HCT116 (cell line): Measurements from ENCODE around the gene TIMM44. TPM values are rescaled to one million over a fixed set of nuclear protein-coding genes. Genes with fewer than 3 reads are reported as not detected.
"Not testable (repeated sequence)": the region's sequence is repeated elsewhere in the genome, so short reads cannot be mapped to it uniquely, and the experiment has no call there.

ENCODE experiments used
- ATAC-seq: fragments of 200-7000 bp; cut with Tn5 transposase; 2 replicates; pipeline ENCODE4 v1.9.1; 2020; ENCODE audit warnings: mild to moderate bottlenecking, moderate library complexity
- BruUV-seq: library from RNA; stranded (reverse); fragments of 400-500 nt; replicated peaks from 2 replicates; lab custom pipeline; 2021; lab: Mats Ljungman, UMichigan
- CTCF ChIA-PET: fragments of 300-600 bp; sonication (Branson Sonifier 250); formaldehyde crosslinking; loops from one replicate; lab custom pipeline; 2021; ENCODE audit warnings: antibody characterized with exemption; lab: Charles Lee
- POLR2A ChIA-PET: fragments of 300-600, 350-600 bp; sonication (Branson Sonifier 250); formaldehyde crosslinking; loops from one replicate; lab custom pipeline; 2021; ENCODE audit warnings: antibody characterized with exemption; lab: Charles Lee
- RAD21 ChIA-PET, 2 experiments: fragments of 300-600 bp; sonication (Branson Sonifier 250); formaldehyde crosslinking; loops; one replicate each; lab custom pipeline; 2023; ENCODE audit warnings: low total read pairs in 2 of 2; ENCODE audit not compliant: uncharacterized antibody in 2 of 2, unreplicated experiment in 2 of 2, low non-redundant PET in 1 of 2; lab: Charles Lee
- DNase-seq: peaks from one replicate; pipeline ENCODE4 v3.0.0-alpha.2; 2010; ENCODE audit warnings: low read depth, low spot score
- H2AFZ ChIP-seq: fragments of 200-600 bp; shearing (Covaris generic), sonication (generic); 2 replicates; pipeline ENCODE4 v1.6.1; 2017; ENCODE audit warnings: low read depth, mixed run types, mixed read lengths, antibody characterized with exemption, low read length; ENCODE audit not compliant: poor library complexity, severe bottlenecking
- H3K27ac ChIP-seq: 2 replicates; pipeline ENCODE4 v1.5.1; 2012; ENCODE audit warnings: low read depth, low read length
- H3K27me3 ChIP-seq: fragments of 200-600 bp; sonication (generic); 2 replicates; pipeline ENCODE4 v1.6.1; 2016; ENCODE audit warnings: mixed run types, low read length, mixed read lengths; ENCODE audit not compliant: insufficient read depth
- H3K36me3 ChIP-seq, 2 experiments: fragments of 200-500 bp in 1 of 2; fragments of 200-600 bp in 1 of 2; sonication (Bioruptor generic) in 1 of 2; sonication (generic) in 1 of 2; 2 replicates each; pipeline versions ENCODE4 v1.5.1 to v1.6.1; 2014 to 2016; ENCODE audit warnings: low read length in 2 of 2, inconsistent platforms in 1 of 2, mixed read lengths in 1 of 2, mixed run types in 1 of 2; ENCODE audit not compliant: insufficient read depth in 2 of 2, control insufficient read depth in 1 of 2
- H3K4me1 ChIP-seq, 2 experiments: fragments of 200-600 bp in 1 of 2; sonication (generic) in 1 of 2; 2 replicates each; pipeline versions ENCODE4 v1.5.1 to v1.6.1; 2012 to 2017; ENCODE audit warnings: low read length in 2 of 2, inconsistent platforms in 1 of 2, mild to moderate bottlenecking in 1 of 2, mixed read lengths in 1 of 2, mixed run types in 1 of 2, moderate library complexity in 1 of 2; ENCODE audit not compliant: insufficient read depth in 2 of 2, control insufficient read depth in 1 of 2
- H3K4me2 ChIP-seq: fragments of 200-600 bp; sonication (generic); 2 replicates; pipeline ENCODE4 v1.6.1; 2017; ENCODE audit warnings: mixed run types, low read length, mixed read lengths
- H3K4me3 ChIP-seq, 2 experiments: fragments of 200-600 bp in 1 of 2; sonication (generic) in 1 of 2; replicated peaks in 1 of 2; 2 replicates each; pipeline ENCODE4 v1.5.1; 2011 to 2016; ENCODE audit warnings: low read length in 2 of 2, control low read depth in 1 of 2, low read depth in 1 of 2, mild to moderate bottlenecking in 1 of 2, mixed read lengths in 1 of 2, mixed run types in 1 of 2
- H3K79me2 ChIP-seq: fragments of 200-600 bp; sonication (generic); 2 replicates; pipeline ENCODE4 v1.6.1; 2017; ENCODE audit warnings: mild to moderate bottlenecking, mixed run types, low read length, moderate library complexity, mixed read lengths; ENCODE audit not compliant: insufficient read depth
- H3K9ac ChIP-seq: fragments of 200-600 bp; sonication (generic); 2 replicates; pipeline ENCODE4 v1.6.1; 2016; ENCODE audit warnings: low read length, mixed read lengths
- H3K9me2 ChIP-seq: fragments of 200-600 bp; sonication (generic), shearing (Covaris generic); 2 replicates; pipeline ENCODE4 v1.6.1; 2017; ENCODE audit warnings: mixed run types, mild to moderate bottlenecking, moderate library complexity; ENCODE audit not compliant: insufficient read depth
- H3K9me3 ChIP-seq, 2 experiments: fragments of 200-500 bp in 1 of 2; fragments of 200-600 bp in 1 of 2; sonication (Bioruptor generic) in 1 of 2; sonication (generic) in 1 of 2; 2 replicates each; pipeline ENCODE4 v1.6.1; 2014 to 2017; ENCODE audit warnings: low read length in 2 of 2, mixed read lengths in 2 of 2, inconsistent platforms in 1 of 2, low read depth in 1 of 2, mild to moderate bottlenecking in 1 of 2, mixed run types in 1 of 2, moderate library complexity in 1 of 2; ENCODE audit not compliant: control insufficient read depth in 1 of 2, insufficient read depth in 1 of 2
- H4K20me1 ChIP-seq: fragments of 200-600 bp; sonication (generic), shearing (Covaris generic); 2 replicates; pipeline ENCODE4 v1.6.1; 2017; ENCODE audit warnings: mixed run types, mild to moderate bottlenecking, moderate library complexity; ENCODE audit not compliant: insufficient read depth
- EGR1 ChIP-seq: IDR thresholded peaks from 2 replicates; pipeline ENCODE4 v1.6.1; 2012; ENCODE audit warnings: low read depth
- EZH2 ChIP-seq: fragments of 200-600 bp; sonication (generic); IDR thresholded peaks from 2 replicates; pipeline ENCODE4 v1.6.1; 2017; ENCODE audit warnings: antibody characterized with exemption, mixed run types
- FOSL1 ChIP-seq: IDR thresholded peaks from 2 replicates; pipeline ENCODE4 v1.6.1; 2012; ENCODE audit warnings: low read depth
- JUND ChIP-seq: IDR thresholded peaks from 2 replicates; pipeline ENCODE4 v1.6.1; 2012
- MAX ChIP-seq: IDR thresholded peaks from 2 replicates; pipeline ENCODE4 v1.6.1; 2012
- POLR2A ChIP-seq: IDR thresholded peaks from 2 replicates; pipeline ENCODE4 v1.7.0; 2011; ENCODE audit warnings: borderline replicate concordance; ENCODE audit not compliant: insufficient read depth, insufficient read length; ENCODE audit errors: extremely low read depth
- POLR2AphosphoS5 ChIP-seq: IDR thresholded peaks from 2 replicates; pipeline ENCODE4 v1.6.1; 2011; ENCODE audit warnings: mild to moderate bottlenecking, low read depth, low read length, moderate library complexity
- RAD21 ChIP-seq: IDR thresholded peaks from 2 replicates; pipeline ENCODE4 v1.6.1; 2012; ENCODE audit warnings: low read depth, mild to moderate bottlenecking
- SP1 ChIP-seq: IDR thresholded peaks from 2 replicates; pipeline ENCODE4 v1.6.1; 2012; ENCODE audit warnings: low read depth
- SRF ChIP-seq: IDR thresholded peaks from 2 replicates; pipeline ENCODE4 v1.6.1; 2012; ENCODE audit warnings: low read depth
- YY1 ChIP-seq: IDR thresholded peaks from 2 replicates; pipeline ENCODE4 v1.6.1; 2011; ENCODE audit warnings: low read length, low read depth, moderate library complexity, mild to moderate bottlenecking; ENCODE audit not compliant: insufficient replicate concordance; ENCODE audit errors: extremely low read depth
- ZFX ChIP-seq: fragments of 450-650 bp; IDR thresholded peaks from 2 replicates; pipeline ENCODE4 v1.6.1; 2017
- intact Hi-C: fragments of 100-400 bp; cut with micrococcal nuclease; formaldehyde crosslinking; loops from 2 replicates; pipeline ENCODE4 v1.10.0; 2022
- total RNA-seq: library from RNA; stranded (reverse); gene quantifications from one replicate; pipeline ENCODE4 v1.2.1, GENCODE V29; 2021; ENCODE audit not compliant: unreplicated experiment

TIMM44 gene
- total RNA-seq, 1 experiment from 2014 or later: 136 TPM

GRCh38 chr19:7919610-7920518 is 23.6 kb downstream of the TIMM44 start, which contains the start of gene SNAPC2 (continued):
- TF ChIP-seq MAX (peak; percentile 77; the same call in 1 of the 2 replicates), POLR2AphosphoS5 (peak; percentile 62), POLR2A (no peak), SRF (no peak), EZH2 (no peak), EGR1 (peak; percentile 93), SP1 (peak; percentile 88)

DNA sequence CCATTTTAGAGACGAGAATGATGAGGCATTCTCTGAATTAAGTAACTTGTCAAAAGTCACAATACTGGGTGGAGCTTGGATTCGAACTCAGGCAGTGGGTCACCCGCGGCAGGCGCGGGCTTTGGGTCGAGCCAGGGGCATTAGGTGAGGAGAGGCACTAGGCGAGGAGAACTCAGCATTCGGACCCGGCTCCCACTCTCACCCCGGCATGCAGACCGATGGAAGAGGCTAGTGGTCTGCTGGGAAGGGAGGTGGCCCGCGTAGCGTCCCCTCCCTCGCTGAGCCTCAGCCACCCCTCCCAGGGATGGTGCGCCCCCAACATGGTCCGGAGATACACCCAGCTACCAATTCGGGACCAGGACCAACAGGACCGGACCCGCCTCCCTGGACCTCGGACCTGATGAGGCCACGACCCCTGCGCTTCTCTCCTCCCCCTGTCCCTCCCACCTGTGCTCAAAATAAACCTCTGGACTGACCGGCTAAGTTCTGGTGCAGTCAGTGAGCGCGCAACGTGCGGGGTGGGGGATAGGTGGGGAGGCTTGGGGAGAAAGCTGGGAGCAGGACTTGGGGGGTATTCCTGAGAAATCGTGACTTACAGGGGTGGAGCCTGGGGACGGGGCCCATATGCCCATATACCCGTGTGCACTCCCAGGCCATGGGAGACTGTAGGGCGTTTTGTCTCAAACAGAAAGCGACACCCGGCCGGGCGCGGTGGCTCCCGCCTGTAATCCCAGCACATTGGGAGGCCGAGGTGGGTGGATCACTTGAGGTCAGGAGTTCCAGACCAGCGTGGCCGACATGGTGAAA is 24.6 kb downstream of the TIMM44 start:
- Histone ChIP-seq H3K4me1 (peaks cover 21 to 57% of the 10 kb centered on the region in 2 experiments; a peak in 3 of 4 replicates), H3K9me2 (no peaks in the 10 kb centered on the region), H3K4me3 (peak overlapping the region; percentile 66 to 74), H3K4me2 (peak overlapping the region; percentile 91), H2AFZ (no peak overlapping the region), H3K9me3 (no peaks in the 10 kb centered on the region), H4K20me1 (no peaks in the 10 kb centered on the region), H3K9ac (peak overlapping the region; percentile 89), H3K27me3 (no peaks in the 10 kb centered on the region), H3K79me2 (peaks cover 10% of the 10 kb centered on the region; the same call in 1 of the 2 replicates), H3K27ac (peak overlapping the region; percentile 89), H3K36me3 (peaks cover 0 to 12% of the 10 kb centered on the region in 2 experiments; a peak in 3 of 4 replicates)
- TF ChIP-seq JUND: no peak
- no peak for TF ChIP-seq MAX
- no peak for TF ChIP-seq YY1
- TF ChIP-seq ZFX: no peak
- no peak for TF ChIP-seq FOSL1
- TF ChIP-seq EZH2: no peak
- TF ChIP-seq SRF: no peak
- TF ChIP-seq RAD21: no peak
- CTCF ChIA-PET: interaction anchor here (0.6 to 5.2 kb wide), 8 partner anchors 15 to 84 kb away, joined by 3 to 41 read pairs (median 11); partner anchors contain the start of genes MAP2K7 and TIMM44
- BruUV-seq: no TSS peak
- POLR2A ChIA-PET: interaction anchor here (2.0 to 2.7 kb wide), 4 partner anchors 15 to 50 kb away, joined by 10 to 33 read pairs (median 17); partner anchors contain the start of genes LRRC8E, MAP2K7 and TIMM44
- RAD21 ChIA-PET: interaction anchor here in 1 of 2 experiments (2.0 kb wide), 1 partner anchor 50 kb away, joined by 7 read pairs; no protein-coding TSS in a partner anchor
- intact Hi-C loops: no loop called here
- ATAC-seq (no peak), DNase-seq (no peak)

DNA sequence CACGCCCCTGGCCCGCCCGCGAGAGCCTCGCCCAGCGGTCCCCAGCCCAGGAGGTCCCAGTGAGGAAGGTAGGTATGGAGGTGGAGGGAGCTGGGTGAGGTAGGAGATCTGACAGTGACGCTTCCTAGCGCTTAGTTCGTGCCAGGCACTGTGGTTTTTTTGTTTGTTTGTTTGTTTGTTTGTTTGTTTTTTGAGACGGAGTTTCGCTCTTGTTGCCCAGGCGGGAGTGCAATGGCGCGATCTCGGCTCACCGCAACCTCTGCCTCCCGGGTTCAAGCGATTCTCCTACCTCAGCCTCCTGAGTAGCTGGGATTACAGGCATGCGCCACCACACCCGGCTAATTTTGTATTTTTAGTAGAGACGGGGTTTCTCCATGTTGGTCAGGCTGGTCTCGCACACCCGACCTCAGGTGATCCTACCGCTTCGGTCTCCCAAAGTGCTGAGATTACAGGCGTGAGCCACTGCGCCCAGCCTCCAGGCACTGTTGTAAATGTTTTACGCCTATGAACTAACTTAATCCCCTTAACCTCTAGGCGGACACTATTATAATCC is 25.3 kb downstream of the TIMM44 start:
- ATAC-seq, H2AFZ ChIP-seq, intact Hi-C loops, H3K79me2 ChIP-seq, H3K9me3 ChIP-seq, RAD21 ChIA-PET, H4K20me1 ChIP-seq, H3K9me2 ChIP-seq, H3K27me3 ChIP-seq, DNase-seq: not testable (repeated sequence)
- Histone ChIP-seq H3K4me1 (peaks cover 21 to 57% of the 10 kb centered on the region in 2 experiments; a peak in 3 of 4 replicates), H3K27ac (peak overlapping the region; percentile 89), H3K4me2 (peak overlapping the region; percentile 91), H3K36me3 (peaks cover 0 to 11% of the 10 kb centered on the region in 2 experiments; a peak in 3 of 4 replicates), H3K9ac (peak overlapping the region; percentile 89), H3K4me3 (peak overlapping the region; percentile 66 to 74)
- POLR2A ChIA-PET: interaction anchor here (1.3 to 1.7 kb wide), 2 partner anchors 15 to 26 kb away, joined by 5 to 6 read pairs; partner anchors contain the start of genes MAP2K7 and TIMM44
- TSS peak; percentile 34 for BruUV-seq
- CTCF ChIA-PET: interaction anchor here (0.8 to 5.2 kb wide), 5 partner anchors 11 to 49 kb away, joined by 3 to 30 read pairs (median 4); partner anchors contain the start of genes MAP2K7 and TIMM44
